Measurements from ENCODE around the gene CLCN4. TPM values are rescaled to one million over a fixed set of nuclear protein-coding genes. Genes with fewer than 3 reads are reported as not detected.

CLCN4 gene
- total RNA-seq, 1 donor from 2014 or later, result 1.2 TPM

GRCh38 chrX:10165580-10166247 lies 8.9 kb downstream of the CLCN4 start:
- no peak overlapping the region for H3K27ac ChIP-seq
- H3K9me3 ChIP-seq, result no peaks in the 10 kb centered on the region
- H3K4me3 ChIP-seq, result no peak overlapping the region
- DNase-seq (ENCODE audit: extremely low spot score in 2 of 2), result no peak
- H3K36me3 ChIP-seq, result no peaks in the 10 kb centered on the region
- intact Hi-C loops (cut with DNase I), result no loop called here
- H3K27me3 ChIP-seq, result no peaks in the 10 kb centered on the region
- TF ChIP-seq POLR2AphosphoS5 (IDR thresholded peaks at IDR 0.05; ENCODE audit: insufficient read depth in 1 of 2, low read depth in 1 of 2) (no peak), CTCF (IDR thresholded peaks at IDR 0.05) (no peak), POLR2A (IDR thresholded peaks at IDR 0.05) (no peak)
- H3K4me1 ChIP-seq, result no peaks in the 10 kb centered on the region

GRCh38 chrX:10166248-10166716 lies 9.5 kb downstream of the CLCN4 start:
- H3K9me3 ChIP-seq, result no peaks in the 10 kb centered on the region
- no peaks in the 10 kb centered on the region for H3K36me3 ChIP-seq
- H3K4me3 ChIP-seq, result no peak overlapping the region
- no peak overlapping the region for H3K27ac ChIP-seq
- DNase-seq (ENCODE audit: extremely low spot score in 2 of 2), result no peak
- intact Hi-C loops (cut with DNase I), result no loop called here
- no peaks in the 10 kb centered on the region for H3K4me1 ChIP-seq
- no peaks in the 10 kb centered on the region for H3K27me3 ChIP-seq
- no peak for TF ChIP-seq CTCF (IDR thresholded peaks at IDR 0.05)
- no peak for TF ChIP-seq POLR2AphosphoS5 (IDR thresholded peaks at IDR 0.05; ENCODE audit: insufficient read depth in 1 of 2, low read depth in 1 of 2)
- no peak for TF ChIP-seq POLR2A (IDR thresholded peaks at IDR 0.05)

- Histone ChIP-seq H3K36me3 (no peaks in the 10 kb centered on the region), H3K9me3 (no peaks in the 10 kb centered on the region), H3K27ac (no peak overlapping the region), H3K27me3 (no peaks in the 10 kb centered on the region), H3K4me1 (no peaks in the 10 kb centered on the region), H3K4me3 (no peak overlapping the region)
- TF ChIP-seq POLR2AphosphoS5 (IDR thresholded peaks at IDR 0.05; ENCODE audit: insufficient read depth in 1 of 2, low read depth in 1 of 2), result no peak
- TF ChIP-seq POLR2A (IDR thresholded peaks at IDR 0.05), result no peak
- no peak for TF ChIP-seq CTCF (IDR thresholded peaks at IDR 0.05)
- no peak for DNase-seq (ENCODE audit: extremely low spot score in 2 of 2)
- intact Hi-C loops (cut with DNase I), result no loop called here
Measured at GRCh38 chrX:10166731-10167151, 10.0 kb downstream of the CLCN4 start.

- H3K4me1 ChIP-seq, result no peaks in the 10 kb centered on the region
- no peak overlapping the region for H3K4me3 ChIP-seq
- no peaks in the 10 kb centered on the region for H3K9me3 ChIP-seq
- H3K27ac ChIP-seq, result no peak overlapping the region
- no peak for TF ChIP-seq POLR2AphosphoS5 (IDR thresholded peaks at IDR 0.05; ENCODE audit: insufficient read depth in 1 of 2, low read depth in 1 of 2)
- no peak for TF ChIP-seq POLR2A (IDR thresholded peaks at IDR 0.05)
- TF ChIP-seq CTCF (IDR thresholded peaks at IDR 0.05), result no peak
- H3K36me3 ChIP-seq, result no peaks in the 10 kb centered on the region
- intact Hi-C loops (cut with DNase I), result no loop called here
- H3K27me3 ChIP-seq, result no peaks in the 10 kb centered on the region
- no peak for DNase-seq (ENCODE audit: extremely low spot score in 2 of 2)
Measured at GRCh38 chrX:10167573-10167972, 10.8 kb downstream of the CLCN4 start.

- intact Hi-C loops (cut with DNase I), result no loop called here
- Histone ChIP-seq H3K4me1 (no peaks in the 10 kb centered on the region), H3K4me3 (no peak overlapping the region), H3K27me3 (no peaks in the 10 kb centered on the region), H3K27ac (no peak overlapping the region), H3K9me3 (no peaks in the 10 kb centered on the region), H3K36me3 (no peaks in the 10 kb centered on the region)
- DNase-seq (ENCODE audit: extremely low spot score in 2 of 2), result no peak
- TF ChIP-seq POLR2AphosphoS5 (IDR thresholded peaks at IDR 0.05; ENCODE audit: insufficient read depth in 1 of 2, low read depth in 1 of 2) (no peak), POLR2A (IDR thresholded peaks at IDR 0.05) (no peak), CTCF (IDR thresholded peaks at IDR 0.05) (no peak)
Measured at GRCh38 chrX:10168226-10168625, 11.5 kb downstream of the CLCN4 start.

All from vagina (tissue), 2 donors.